Glutamatergic neuron (in vitro differentiated cells): Measurements from ENCODE around the gene PECR. TPM values are rescaled to one million over a fixed set of nuclear protein-coding genes. Genes with fewer than 3 reads are reported as not detected.

Experiments used
- DNase-seq: peaks from one replicate; pipeline ENCODE4 v3.0.0; 2022
- H3K27ac Mint-ChIP-seq: one replicate; pipeline ENCODE4 v1.8.0; 2020; ENCODE audit warnings: mild to moderate bottlenecking, mixed read lengths, inconsistent platforms; ENCODE audit not compliant: unreplicated experiment
- H3K27me3 Mint-ChIP-seq: one replicate; pipeline ENCODE4 v1.8.0; 2020; ENCODE audit warnings: mild to moderate bottlenecking, moderate library complexity, mixed read lengths, inconsistent platforms; ENCODE audit not compliant: unreplicated experiment
- H3K36me3 Mint-ChIP-seq: one replicate; pipeline ENCODE4 v1.8.0; 2020; ENCODE audit warnings: mild to moderate bottlenecking, mixed read lengths, inconsistent platforms; ENCODE audit not compliant: unreplicated experiment
- H3K4me1 Mint-ChIP-seq: one replicate; pipeline ENCODE4 v1.8.0; 2020; ENCODE audit warnings: mild to moderate bottlenecking, low read depth, mixed read lengths, inconsistent platforms; ENCODE audit not compliant: unreplicated experiment
- H3K4me3 Mint-ChIP-seq: one replicate; pipeline ENCODE4 v1.8.0; 2020; ENCODE audit warnings: mild to moderate bottlenecking, mixed read lengths, inconsistent platforms; ENCODE audit not compliant: unreplicated experiment
- H3K9me3 Mint-ChIP-seq: one replicate; pipeline ENCODE4 v1.8.0; 2020; ENCODE audit warnings: mild to moderate bottlenecking, moderate library complexity, mixed read lengths, inconsistent platforms; ENCODE audit not compliant: unreplicated experiment
- CTCF ChIP-seq: fragments of 200-600 bp; sonication (generic); IDR thresholded peaks from one replicate; pipeline ENCODE4 v1.5.0; 2021; ENCODE audit not compliant: partially characterized antibody, unreplicated experiment
- total RNA-seq: library from RNA; stranded (reverse); fragmentation: NEBNext Ultra II Directional; extraction: Animal tissue kit (Norgen Biotek cat#: 25700); gene quantifications from one replicate; pipeline ENCODE4 v1.2.1, GENCODE V29; 2021; ENCODE audit not compliant: unreplicated experiment

Gene PECR
- total RNA-seq, 1 donor from 2014 or later = 33.0 TPM

GRCh38 chr2:216069028-216069427 lies 12.6 kb downstream of the PECR start:
- H3K27me3 Mint-ChIP-seq = peaks cover 1% of the 10 kb centered on the region
- TF ChIP-seq CTCF = no peak
- H3K9me3 Mint-ChIP-seq = peaks cover 2% of the 10 kb centered on the region
- peaks cover 22% of the 10 kb centered on the region for H3K4me1 Mint-ChIP-seq
- no peaks in the 10 kb centered on the region for H3K36me3 Mint-ChIP-seq
- no peak for DNase-seq
- no peak overlapping the region for H3K27ac Mint-ChIP-seq
- H3K4me3 Mint-ChIP-seq = no peak overlapping the region

GRCh38 chr2:216066230-216066629 lies 15.4 kb downstream of the PECR start:
- DNase-seq = no peak
- H3K27ac Mint-ChIP-seq = no peak overlapping the region
- peaks cover 2% of the 10 kb centered on the region for H3K9me3 Mint-ChIP-seq
- H3K4me3 Mint-ChIP-seq = no peak overlapping the region
- H3K36me3 Mint-ChIP-seq = no peaks in the 10 kb centered on the region
- no peak for TF ChIP-seq CTCF
- H3K27me3 Mint-ChIP-seq = no peaks in the 10 kb centered on the region
- peaks cover 16% of the 10 kb centered on the region for H3K4me1 Mint-ChIP-seq

- Mint-ChIP-seq H3K27ac (no peak overlapping the region), H3K27me3 (no peaks in the 10 kb centered on the region), H3K4me3 (no peak overlapping the region), H3K36me3 (no peaks in the 10 kb centered on the region), H3K4me1 (peaks cover 9% of the 10 kb centered on the region), H3K9me3 (no peaks in the 10 kb centered on the region)
- no peak for DNase-seq
- no peak for TF ChIP-seq CTCF
Observed at GRCh38 chr2:216064665-216065064, 16.9 kb downstream of the PECR start.

- H3K4me3 Mint-ChIP-seq = no peak overlapping the region
- H3K27ac Mint-ChIP-seq = no peak overlapping the region
- no peak for TF ChIP-seq CTCF
- H3K27me3 Mint-ChIP-seq = peaks cover under 1% of the 10 kb centered on the region
- no peaks in the 10 kb centered on the region for H3K36me3 Mint-ChIP-seq
- peaks cover 7% of the 10 kb centered on the region for H3K4me1 Mint-ChIP-seq
- DNase-seq = no peak
- no peaks in the 10 kb centered on the region for H3K9me3 Mint-ChIP-seq
Observed at GRCh38 chr2:216064014-216064630, 17.5 kb downstream of the PECR start.

- H3K9me3 Mint-ChIP-seq = no peaks in the 10 kb centered on the region
- TF ChIP-seq CTCF = peak; percentile 57
- H3K27me3 Mint-ChIP-seq = peaks cover 2% of the 10 kb centered on the region
- no peak for DNase-seq
- no peak overlapping the region for H3K4me3 Mint-ChIP-seq
- H3K27ac Mint-ChIP-seq = no peak overlapping the region
- H3K4me1 Mint-ChIP-seq = no peaks in the 10 kb centered on the region
- no peaks in the 10 kb centered on the region for H3K36me3 Mint-ChIP-seq
Observed at GRCh38 chr2:216059233-216059834, 22.3 kb downstream of the PECR start.
